ENCODE results near the gene UBA6.
"Not testable (repeated sequence)": the region's sequence is repeated elsewhere in the genome, so short reads cannot be mapped to it uniquely, and the experiment has no call there.

Gene UBA6

DNA sequence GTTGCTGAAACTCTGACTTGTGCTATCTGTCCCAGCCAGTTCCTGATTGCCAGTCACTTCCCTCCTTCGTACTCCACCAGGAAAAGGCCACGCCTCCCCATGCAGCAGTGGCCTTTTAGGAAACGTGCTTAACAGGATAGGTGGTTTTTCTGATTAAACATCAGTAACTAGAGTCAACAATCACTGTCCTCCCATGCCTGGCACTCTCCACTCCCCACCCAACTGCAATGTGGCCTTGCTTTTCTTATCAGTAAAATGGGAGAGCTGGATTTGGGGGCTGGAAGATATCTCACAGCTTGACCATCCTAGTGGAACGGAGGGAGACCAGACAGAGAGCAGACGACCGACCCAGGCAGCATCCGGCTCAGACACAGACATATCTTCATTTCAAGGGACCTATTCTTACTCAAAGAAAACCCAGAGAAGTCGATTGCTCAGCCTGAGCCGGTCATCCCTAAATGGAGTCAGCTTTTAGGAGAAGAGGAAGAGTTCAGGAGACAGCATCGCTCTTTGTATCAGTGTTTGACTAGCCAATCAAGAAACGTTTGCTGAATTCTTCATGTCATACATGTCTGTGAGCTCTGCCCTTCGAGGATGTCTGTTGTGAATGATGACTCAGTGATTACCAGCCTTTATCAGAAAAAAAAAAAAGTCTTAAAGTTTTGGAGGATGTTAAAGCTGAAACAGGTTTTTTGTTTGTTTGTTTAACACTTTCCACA, 12.7 kb upstream of the UBA6 start:
- DNase-seq (ENCODE audit: low read depth) = no peak

DNA sequence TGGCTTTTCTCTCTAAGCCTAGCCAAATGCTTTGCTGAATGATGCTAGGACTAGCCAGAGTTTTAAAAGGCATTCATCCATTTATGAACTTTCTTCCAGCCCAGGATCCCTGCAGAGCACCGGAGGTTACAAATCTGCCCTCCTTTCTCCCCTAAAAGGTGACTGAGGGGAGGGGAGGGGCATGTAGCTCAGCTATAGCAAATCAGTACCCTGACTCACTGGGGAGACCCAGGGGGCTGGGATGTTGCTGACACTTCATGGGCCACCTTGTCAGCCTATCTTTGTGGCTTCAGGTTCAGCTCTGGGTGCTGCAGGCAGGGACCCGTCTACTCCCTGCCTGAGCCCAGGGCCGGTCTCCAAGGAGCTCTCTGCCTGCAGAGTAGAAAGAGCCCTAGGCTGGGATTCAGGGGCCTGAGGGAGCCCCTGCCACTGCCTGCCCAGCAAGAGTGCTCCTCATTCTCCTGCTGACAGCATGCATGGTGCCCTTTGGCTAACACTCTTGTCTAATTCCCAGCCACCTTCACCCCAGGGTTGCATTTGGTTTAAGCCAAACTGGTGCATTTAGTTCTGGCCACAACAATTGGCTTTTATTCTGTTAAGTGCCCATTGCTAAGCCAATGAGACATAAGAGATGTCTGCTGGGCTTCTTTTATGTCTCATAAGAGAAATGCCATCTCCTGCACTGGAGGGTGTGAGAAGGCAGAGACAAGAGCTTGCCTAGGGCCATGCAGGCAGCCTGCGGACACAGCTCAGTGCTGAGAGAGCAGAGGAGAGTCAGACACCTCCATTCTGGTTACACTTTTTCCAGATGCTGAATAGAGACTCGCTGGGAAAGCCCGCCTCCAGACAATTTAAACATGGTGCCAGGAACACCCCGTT, 11.9 kb upstream of the UBA6 start:
- DNase-seq (ENCODE audit: low read depth) = no peak

GRCh38 chr4:67712000-67712625, 11.2 kb upstream of the UBA6 start:
- DNase-seq (ENCODE audit: low read depth) = no peak

- not testable (repeated sequence) for DNase-seq (ENCODE audit: low read depth)
Observed at GRCh38 chr4:67706682-67707081, 5.7 kb upstream of the UBA6 start.

DNA sequence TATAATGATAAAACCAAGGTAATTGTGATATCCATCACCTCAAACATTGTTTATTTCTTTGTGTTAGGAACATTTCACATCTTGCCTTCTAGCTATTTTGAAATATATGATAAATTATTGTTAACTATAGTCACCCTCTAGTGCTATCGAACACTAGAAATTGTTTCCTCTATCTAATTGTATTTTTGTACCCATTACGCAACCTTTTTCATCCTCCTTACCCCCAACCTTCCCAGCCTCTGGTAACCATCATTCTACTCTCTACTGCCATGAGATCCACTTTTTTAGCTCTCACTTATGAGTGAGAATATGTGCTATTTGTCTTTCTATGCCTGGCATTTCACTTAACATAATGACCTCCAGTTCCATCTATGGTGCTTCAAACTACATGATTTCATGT, 3.9 kb upstream of the UBA6 start:
- DNase-seq (ENCODE audit: low read depth) = no peak

DNA sequence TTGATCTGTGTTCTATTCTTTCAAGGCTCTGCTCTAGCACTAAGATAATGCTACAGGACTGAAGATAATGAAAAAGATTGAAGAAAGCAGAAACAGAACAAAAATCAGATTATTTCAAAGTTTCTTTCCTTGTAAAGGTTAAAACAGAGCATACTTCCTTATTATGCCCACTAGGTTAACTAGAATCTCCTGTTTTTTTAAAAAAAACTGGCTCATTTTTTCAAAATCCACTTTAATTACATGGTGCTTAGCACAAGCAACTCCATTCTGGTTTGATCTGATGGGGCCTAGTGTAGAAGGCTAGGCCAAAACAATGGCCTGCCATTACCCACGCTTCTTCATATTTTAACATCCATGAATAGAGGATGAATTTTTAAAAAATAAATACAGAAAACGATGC, 1.2 kb upstream of the UBA6 start:
- no peak for DNase-seq (ENCODE audit: low read depth)

DNA sequence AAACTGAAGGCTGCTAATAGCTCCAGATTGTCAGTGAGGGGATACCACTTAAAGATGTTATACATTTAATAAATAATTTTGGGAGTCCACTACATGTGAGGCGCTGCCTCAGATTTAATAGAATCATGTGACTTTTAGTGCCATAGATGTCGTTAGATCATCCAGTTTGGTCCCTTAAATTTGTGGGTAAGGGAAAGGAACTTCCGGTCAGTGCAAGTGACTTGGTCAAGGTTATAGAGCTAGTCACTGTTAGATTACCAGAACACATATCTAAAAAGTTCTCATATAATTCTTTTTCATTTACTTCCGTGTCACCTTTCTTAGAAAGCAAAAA, 529 bp upstream of the UBA6 start:
- DNase-seq (ENCODE audit: low read depth) = no peak

DNA sequence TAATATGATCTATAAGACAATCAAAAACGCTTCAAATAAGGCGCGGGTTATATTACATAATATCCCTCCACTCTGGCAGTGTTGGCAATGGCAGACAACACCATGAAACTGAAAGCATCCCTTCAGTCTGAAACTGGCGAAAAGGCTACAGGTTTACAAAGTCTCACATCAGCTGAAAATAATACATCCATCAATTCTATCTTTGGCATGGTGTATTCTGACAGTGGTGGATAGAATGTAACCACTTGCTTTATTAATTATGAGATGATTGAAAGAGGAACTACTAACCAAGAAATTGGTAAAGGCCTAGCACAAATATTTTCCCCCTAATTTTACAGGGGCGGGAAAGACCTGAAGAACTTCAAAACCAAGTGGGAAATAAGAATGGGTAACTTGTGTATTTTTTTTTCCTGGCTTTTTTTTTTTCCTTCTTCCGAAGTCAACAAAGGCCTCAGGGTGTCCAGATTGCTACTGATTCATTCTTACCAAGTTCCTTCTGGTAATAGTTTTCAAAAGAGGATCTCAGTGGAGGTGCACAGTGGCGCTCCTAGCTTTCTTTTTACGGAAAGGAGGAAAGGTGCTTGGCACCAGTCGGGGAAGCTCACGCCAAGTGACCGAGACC, 728 bp downstream of the UBA6 start:
- no peak for DNase-seq (ENCODE audit: low read depth)

DNA sequence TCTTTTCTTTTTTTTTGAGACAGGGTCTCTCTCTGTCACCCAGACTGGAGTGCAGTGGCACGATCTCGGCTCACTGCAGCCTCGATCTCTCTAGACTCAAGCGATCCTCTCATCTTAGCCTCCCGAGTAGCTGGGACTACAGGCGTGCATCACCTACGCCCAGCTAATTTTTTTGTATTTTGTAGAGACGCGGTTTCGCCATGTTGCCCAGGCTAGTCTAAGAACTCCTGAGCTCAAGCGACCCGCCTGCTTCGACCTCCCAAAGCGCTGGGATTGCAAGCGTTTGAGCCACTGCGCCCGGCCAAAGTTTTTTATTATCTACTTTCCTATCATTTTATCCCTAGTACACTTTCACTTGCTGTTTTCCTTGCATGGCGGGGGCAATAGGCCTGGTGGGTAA, 1.4 kb downstream of the UBA6 start:
- no peak for DNase-seq (ENCODE audit: low read depth)

DNA sequence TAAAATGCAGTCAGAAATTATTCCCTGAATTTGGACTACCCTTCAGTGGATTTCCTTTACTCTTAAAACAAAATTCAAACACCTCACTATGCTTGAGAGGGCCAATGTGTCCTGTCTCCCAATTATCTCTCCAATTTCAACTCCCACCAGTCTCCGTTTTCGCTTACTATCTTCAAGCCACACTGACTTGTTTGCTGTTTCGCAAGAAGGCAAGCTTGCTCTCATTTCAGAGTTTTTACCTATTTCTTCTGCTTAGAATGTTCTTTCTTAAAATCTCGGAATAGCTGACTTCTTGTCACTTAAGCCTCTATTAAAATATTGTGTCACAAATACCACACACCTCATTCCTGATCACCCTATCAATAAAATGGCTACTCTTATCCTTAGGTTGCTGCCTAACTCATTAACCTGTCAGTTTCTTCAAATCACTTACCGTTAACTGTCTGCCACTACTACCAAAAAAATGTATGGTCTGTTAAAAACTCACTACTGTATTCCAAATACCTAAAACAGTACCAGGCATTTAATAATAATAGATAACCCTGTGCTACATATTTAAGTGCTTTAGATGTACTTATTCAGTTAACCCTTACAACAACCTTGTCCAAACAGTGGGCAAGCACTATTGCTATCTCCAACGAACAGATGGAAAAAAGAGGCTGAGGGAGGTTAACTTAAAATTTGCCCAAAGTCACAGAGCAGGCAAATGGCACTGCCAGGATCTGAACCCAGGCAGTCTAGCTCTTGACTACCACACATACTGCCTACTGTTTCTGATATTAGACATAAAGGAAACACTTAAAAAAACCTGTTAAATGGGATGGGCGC, 2.9 kb downstream of the UBA6 start:
- DNase-seq (ENCODE audit: low read depth) = no peak

GRCh38 chr4:67696061-67696460, 4.9 kb downstream of the UBA6 start:
- no peak for DNase-seq (ENCODE audit: low read depth)

DNA sequence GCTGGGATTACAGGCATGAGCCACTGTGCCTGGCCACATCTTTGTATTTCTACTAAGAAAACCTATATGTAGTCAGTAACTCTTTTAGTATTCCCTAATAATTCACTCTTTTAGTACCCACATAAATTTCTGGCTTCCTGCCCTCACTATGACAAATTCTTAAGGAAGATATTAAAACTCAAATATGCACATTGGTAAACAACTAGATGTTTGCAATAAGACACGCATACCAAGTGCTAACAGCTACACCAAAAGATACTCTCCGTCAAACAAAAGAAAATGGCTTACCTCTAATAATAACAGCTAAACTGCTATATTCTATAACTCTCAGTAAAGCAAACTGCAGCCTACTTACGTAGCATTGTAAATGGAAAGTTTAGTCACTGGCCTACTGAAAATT, 6.3 kb downstream of the UBA6 start:
- no peak for DNase-seq (ENCODE audit: low read depth)

DNA sequence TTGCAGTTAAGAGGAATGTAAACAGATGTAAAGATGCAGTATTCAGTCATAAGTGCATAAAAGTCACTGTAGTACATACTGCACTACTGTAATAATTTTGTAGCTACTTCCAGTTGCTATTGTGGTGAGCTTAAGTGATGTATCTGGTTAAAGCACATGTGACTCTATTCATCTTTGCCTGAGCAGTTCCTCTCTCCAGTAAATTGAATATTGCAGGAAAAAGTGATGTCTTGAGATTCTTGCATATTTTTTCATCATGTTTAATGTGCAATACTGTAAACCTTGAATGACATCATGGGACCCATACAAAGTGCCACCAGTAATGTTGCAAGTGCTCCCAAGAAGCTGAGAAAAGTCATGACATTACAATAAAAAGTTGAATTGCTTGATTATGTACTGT, 9.6 kb downstream of the UBA6 start:
- no peak for DNase-seq (ENCODE audit: low read depth)

GRCh38 chr4:67687636-67688035, 13.3 kb downstream of the UBA6 start:
- no peak for DNase-seq (ENCODE audit: low read depth)

GRCh38 chr4:67685532-67685859, 15.5 kb downstream of the UBA6 start:
- no peak for DNase-seq (ENCODE audit: low read depth)

DNA sequence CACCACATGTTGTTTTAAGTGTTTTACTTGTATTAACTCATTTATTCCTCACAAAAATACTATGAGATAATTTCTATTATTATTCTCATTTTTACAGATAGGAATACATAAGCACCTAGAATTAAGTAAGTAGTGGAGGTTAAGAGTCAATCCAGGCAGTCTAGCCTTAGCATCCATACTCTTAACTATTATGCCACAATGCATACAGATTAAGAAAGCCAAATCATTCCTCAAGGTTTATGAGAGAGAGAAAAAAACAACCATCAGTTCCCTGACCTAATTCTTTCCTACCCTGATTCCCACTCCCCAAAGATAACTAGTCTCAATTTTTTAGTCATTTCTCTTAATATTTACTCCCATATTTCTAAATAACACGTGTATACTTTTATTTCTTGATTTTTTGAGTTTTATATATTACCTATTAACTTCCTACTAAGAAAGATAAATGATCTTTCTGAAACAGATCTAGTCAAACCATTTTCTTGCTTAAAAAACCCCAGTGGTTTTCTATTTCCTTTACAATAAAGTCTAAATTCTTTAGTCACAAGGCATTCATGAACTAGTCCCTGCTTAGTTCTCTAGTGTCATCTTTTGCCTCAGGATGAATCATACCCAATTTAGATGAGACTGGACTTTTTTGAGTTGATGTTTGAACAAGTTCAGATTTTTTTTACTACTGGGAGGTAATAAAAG, 16.0 kb downstream of the UBA6 start:
- DNase-seq (ENCODE audit: low read depth) = no peak

DNA sequence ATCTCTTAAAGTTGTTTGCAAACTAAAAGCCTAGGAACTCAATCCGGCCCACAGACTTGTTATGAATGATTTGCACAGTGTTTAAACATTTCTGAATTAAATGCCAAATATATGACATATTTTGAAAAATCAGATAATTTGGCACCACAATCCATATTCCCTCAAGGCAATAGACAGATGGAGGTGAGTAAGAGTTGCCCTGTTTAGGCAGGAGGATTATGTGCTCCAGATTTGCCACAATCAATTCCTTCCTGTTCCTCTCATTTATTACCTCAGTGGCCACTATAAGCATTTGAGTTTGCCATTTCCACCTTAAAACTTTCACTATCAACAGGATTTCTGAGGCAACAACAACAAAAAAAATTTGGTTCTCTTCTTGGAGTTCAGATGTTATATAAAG, 18.7 kb downstream of the UBA6 start:
- no peak for DNase-seq (ENCODE audit: low read depth)

DNA sequence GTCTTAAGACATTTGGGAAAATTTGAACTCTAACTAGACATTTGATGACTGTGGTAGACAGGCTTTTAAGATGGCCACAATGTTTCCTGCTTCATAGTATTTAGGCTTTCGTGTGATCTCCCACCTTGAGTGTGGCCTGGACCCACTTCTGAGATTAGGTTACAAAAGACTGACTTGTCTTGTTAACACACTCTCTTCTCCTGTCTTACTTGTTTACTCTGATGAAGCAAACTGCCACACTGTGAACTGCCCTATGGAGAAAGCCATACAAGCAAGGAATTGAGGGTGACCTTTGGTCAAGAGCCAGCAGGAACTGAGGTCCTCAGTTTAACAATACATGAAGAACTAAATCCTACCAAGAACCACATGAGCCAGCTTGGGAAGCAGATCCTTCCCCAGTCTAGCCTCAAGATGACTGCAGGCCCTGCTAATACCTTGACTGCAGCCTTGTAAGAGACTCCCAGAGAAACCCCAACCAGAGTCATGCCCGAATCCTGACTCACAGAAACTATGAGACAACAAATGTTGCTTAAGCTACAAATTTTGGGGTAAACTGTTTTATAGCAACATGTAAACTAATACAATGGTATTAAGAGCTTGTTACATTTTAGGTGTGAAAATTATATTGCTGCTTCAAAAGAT, 20.3 kb downstream of the UBA6 start:
- DNase-seq (ENCODE audit: low read depth) = no peak

GRCh38 chr4:67678612-67679011, 22.3 kb downstream of the UBA6 start:
- no peak for DNase-seq (ENCODE audit: low read depth)

DNA sequence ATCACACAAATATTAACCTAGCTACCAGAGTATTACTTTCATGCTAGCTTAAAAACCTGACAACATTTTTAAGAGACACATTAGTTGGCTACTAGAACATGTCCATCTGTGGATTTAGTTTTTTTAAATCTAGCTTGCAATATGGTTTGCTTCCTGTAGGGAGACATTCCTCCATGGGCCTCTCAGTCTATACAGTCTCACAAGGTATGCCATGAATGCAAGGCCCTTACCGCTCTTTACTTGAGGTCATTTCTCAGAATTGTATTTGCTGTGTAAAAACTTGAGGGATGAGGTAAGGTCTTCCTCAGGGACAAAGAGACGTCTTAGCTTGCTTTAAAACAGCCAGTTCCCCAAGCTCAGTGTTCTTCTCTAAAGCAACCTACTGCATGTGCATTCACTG, 26.9 kb downstream of the UBA6 start:
- no peak for DNase-seq (ENCODE audit: low read depth)

- no peak for DNase-seq (ENCODE audit: low read depth)
Observed at GRCh38 chr4:67668315-67668714, 32.6 kb downstream of the UBA6 start.
